ENCODE measurements around the gene ZNF831.

ZNF831 gene

GRCh38 chr20:59179988-59180387 lies 16.4 kb downstream of the ZNF831 start:
- WGBS (ENCODE audit: insufficient coverage, insufficient read length): no CpG with 5 or more reads among the region's 5 CpGs
- Histone ChIP-seq H3K4me1 (ENCODE audit: control insufficient read depth, insufficient read depth, low read length) (0 out of 2 replicates have a peak, but pooled peaks cover 3% of the 10 kb centered on the region), H3K27me3 (ENCODE audit: control insufficient read depth, insufficient read depth, low read length) (no peaks in the 10 kb centered on the region), H3K36me3 (ENCODE audit: control insufficient read depth, insufficient read depth, low read length) (no peaks in the 10 kb centered on the region), H3K4me3 (ENCODE audit: low read length) (no peak overlapping the region), H3K27ac (ENCODE audit: low read length) (no peak overlapping the region), H3K9me3 (ENCODE audit: control insufficient read depth, insufficient read depth, low read length) (no peaks in the 10 kb centered on the region)
- no peak for DNase-seq (ENCODE audit: low read depth, low spot score)

GRCh38 chr20:59181936-59182335 lies 18.3 kb downstream of the ZNF831 start:
- H3K9me3 ChIP-seq (ENCODE audit: control insufficient read depth, insufficient read depth, low read length): no peaks in the 10 kb centered on the region
- H3K27me3 ChIP-seq (ENCODE audit: control insufficient read depth, insufficient read depth, low read length): no peaks in the 10 kb centered on the region
- H3K27ac ChIP-seq (ENCODE audit: low read length): no peak overlapping the region
- no CpG with 5 or more reads among the region's 2 CpGs for WGBS (ENCODE audit: insufficient coverage, insufficient read length)
- 0 out of 2 replicates have a peak, but pooled peaks cover 3% of the 10 kb centered on the region for H3K4me1 ChIP-seq (ENCODE audit: control insufficient read depth, insufficient read depth, low read length)
- no peak for DNase-seq (ENCODE audit: low read depth, low spot score)
- H3K36me3 ChIP-seq (ENCODE audit: control insufficient read depth, insufficient read depth, low read length): no peaks in the 10 kb centered on the region
- no peak overlapping the region for H3K4me3 ChIP-seq (ENCODE audit: low read length)

GRCh38 chr20:59182401-59183044 lies 18.9 kb downstream of the ZNF831 start:
- Histone ChIP-seq H3K27me3 (ENCODE audit: control insufficient read depth, insufficient read depth, low read length) (no peaks in the 10 kb centered on the region), H3K27ac (ENCODE audit: low read length) (no peak overlapping the region)

GRCh38 chr20:59183751-59184150 lies 20.1 kb downstream of the ZNF831 start:
- Histone ChIP-seq H3K4me3 (ENCODE audit: low read length) (no peak overlapping the region), H3K27me3 (ENCODE audit: control insufficient read depth, insufficient read depth, low read length) (no peaks in the 10 kb centered on the region), H3K36me3 (ENCODE audit: control insufficient read depth, insufficient read depth, low read length) (no peaks in the 10 kb centered on the region), H3K27ac (ENCODE audit: low read length) (no peak overlapping the region), H3K9me3 (ENCODE audit: control insufficient read depth, insufficient read depth, low read length) (no peaks in the 10 kb centered on the region), H3K4me1 (ENCODE audit: control insufficient read depth, insufficient read depth, low read length) (0 out of 2 replicates have a peak, but pooled peaks cover 3% of the 10 kb centered on the region)
- DNase-seq (ENCODE audit: low read depth, low spot score): no peak

More at GRCh38 chr20:59182401-59183044, 18.9 kb downstream of the ZNF831 start:
- Histone ChIP-seq H3K36me3 (ENCODE audit: control insufficient read depth, insufficient read depth, low read length) (no peaks in the 10 kb centered on the region), H3K9me3 (ENCODE audit: control insufficient read depth, insufficient read depth, low read length) (no peaks in the 10 kb centered on the region), H3K4me1 (ENCODE audit: control insufficient read depth, insufficient read depth, low read length) (0 out of 2 replicates have a peak, but pooled peaks cover 3% of the 10 kb centered on the region), H3K4me3 (ENCODE audit: low read length) (no peak overlapping the region)
- DNase-seq (ENCODE audit: low read depth, low spot score): no peak
- no CpG with 5 or more reads among the region's 7 CpGs for WGBS (ENCODE audit: insufficient coverage, insufficient read length)

- H3K27me3 ChIP-seq (ENCODE audit: control insufficient read depth, insufficient read depth, low read length): no peaks in the 10 kb centered on the region
- no peaks in the 10 kb centered on the region for H3K9me3 ChIP-seq (ENCODE audit: control insufficient read depth, insufficient read depth, low read length)
- no peak for DNase-seq (ENCODE audit: low read depth, low spot score)
- WGBS (ENCODE audit: insufficient coverage, insufficient read length): no CpG with 5 or more reads among the region's 16 CpGs
- H3K4me1 ChIP-seq (ENCODE audit: control insufficient read depth, insufficient read depth, low read length): no peaks in the 10 kb centered on the region
- H3K27ac ChIP-seq (ENCODE audit: low read length): no peak overlapping the region
- no peak overlapping the region for H3K4me3 ChIP-seq (ENCODE audit: low read length)
- H3K36me3 ChIP-seq (ENCODE audit: control insufficient read depth, insufficient read depth, low read length): no peaks in the 10 kb centered on the region
These were observed 21.3 kb downstream of the ZNF831 start for GRCh38 chr20:59184880-59185447.

- Histone ChIP-seq H3K27me3 (ENCODE audit: control insufficient read depth, insufficient read depth, low read length) (no peaks in the 10 kb centered on the region), H3K9me3 (ENCODE audit: control insufficient read depth, insufficient read depth, low read length) (no peaks in the 10 kb centered on the region), H3K4me1 (ENCODE audit: control insufficient read depth, insufficient read depth, low read length) (no peaks in the 10 kb centered on the region), H3K27ac (ENCODE audit: low read length) (no peak overlapping the region), H3K4me3 (ENCODE audit: low read length) (no peak overlapping the region), H3K36me3 (ENCODE audit: control insufficient read depth, insufficient read depth, low read length) (no peaks in the 10 kb centered on the region)
- no peak for DNase-seq (ENCODE audit: low read depth, low spot score)
- no CpG with 5 or more reads among the region's 6 CpGs for WGBS (ENCODE audit: insufficient coverage, insufficient read length)
These were observed 22.2 kb downstream of the ZNF831 start for GRCh38 chr20:59185809-59186208.

- Histone ChIP-seq H3K9me3 (ENCODE audit: control insufficient read depth, insufficient read depth, low read length) (no peaks in the 10 kb centered on the region), H3K4me1 (ENCODE audit: control insufficient read depth, insufficient read depth, low read length) (peaks cover 1% of the 10 kb centered on the region; the same call in 1 of the 2 replicates), H3K36me3 (ENCODE audit: control insufficient read depth, insufficient read depth, low read length) (no peaks in the 10 kb centered on the region; the same call in 1 of the 2 replicates), H3K27ac (ENCODE audit: low read length) (no peak overlapping the region), H3K27me3 (ENCODE audit: control insufficient read depth, insufficient read depth, low read length) (no peaks in the 10 kb centered on the region), H3K4me3 (ENCODE audit: low read length) (no peak overlapping the region)
- no CpG with 5 or more reads among the region's 5 CpGs for WGBS (ENCODE audit: insufficient coverage, insufficient read length)
- DNase-seq (ENCODE audit: low read depth, low spot score): no peak
These were observed 26.8 kb downstream of the ZNF831 start for GRCh38 chr20:59190466-59190865.

GRCh38 chr20:59191036-59191755 lies 27.6 kb downstream of the ZNF831 start:
- no CpG with 5 or more reads among the region's 40 CpGs for WGBS (ENCODE audit: insufficient coverage, insufficient read length)
- no peaks in the 10 kb centered on the region for H3K27me3 ChIP-seq (ENCODE audit: control insufficient read depth, insufficient read depth, low read length)

GRCh38 chr20:59191756-59192532 lies 28.3 kb downstream of the ZNF831 start:
- WGBS (ENCODE audit: insufficient coverage, insufficient read length): no CpG with 5 or more reads among the region's 66 CpGs
- DNase-seq (ENCODE audit: low read depth, low spot score): no peak
- Histone ChIP-seq H3K36me3 (ENCODE audit: control insufficient read depth, insufficient read depth, low read length) (no peaks in the 10 kb centered on the region; the same call in 1 of the 2 replicates), H3K4me1 (ENCODE audit: control insufficient read depth, insufficient read depth, low read length) (peaks cover 1% of the 10 kb centered on the region; the same call in 1 of the 2 replicates), H3K27ac (ENCODE audit: low read length) (no peak overlapping the region), H3K4me3 (ENCODE audit: low read length) (no peak overlapping the region), H3K27me3 (ENCODE audit: control insufficient read depth, insufficient read depth, low read length) (no peaks in the 10 kb centered on the region), H3K9me3 (ENCODE audit: control insufficient read depth, insufficient read depth, low read length) (no peaks in the 10 kb centered on the region)

More at GRCh38 chr20:59191036-59191755, 27.6 kb downstream of the ZNF831 start:
- H3K27ac ChIP-seq (ENCODE audit: low read length): no peak overlapping the region
- no peak overlapping the region for H3K4me3 ChIP-seq (ENCODE audit: low read length)
- DNase-seq (ENCODE audit: low read depth, low spot score): no peak
- no peaks in the 10 kb centered on the region for H3K9me3 ChIP-seq (ENCODE audit: control insufficient read depth, insufficient read depth, low read length)
- no peaks in the 10 kb centered on the region; the same call in 1 of the 2 replicates for H3K36me3 ChIP-seq (ENCODE audit: control insufficient read depth, insufficient read depth, low read length)
- H3K4me1 ChIP-seq (ENCODE audit: control insufficient read depth, insufficient read depth, low read length): peaks cover 1% of the 10 kb centered on the region; the same call in 1 of the 2 replicates

GRCh38 chr20:59192533-59192896 lies 28.9 kb downstream of the ZNF831 start:
- H3K4me1 ChIP-seq (ENCODE audit: control insufficient read depth, insufficient read depth, low read length): peaks cover 1% of the 10 kb centered on the region; the same call in 1 of the 2 replicates
- H3K27ac ChIP-seq (ENCODE audit: low read length): no peak overlapping the region
- no peak for DNase-seq (ENCODE audit: low read depth, low spot score)
- no CpG with 5 or more reads among the region's 25 CpGs for WGBS (ENCODE audit: insufficient coverage, insufficient read length)
- no peaks in the 10 kb centered on the region for H3K9me3 ChIP-seq (ENCODE audit: control insufficient read depth, insufficient read depth, low read length)
- no peaks in the 10 kb centered on the region for H3K27me3 ChIP-seq (ENCODE audit: control insufficient read depth, insufficient read depth, low read length)
- H3K36me3 ChIP-seq (ENCODE audit: control insufficient read depth, insufficient read depth, low read length): no peaks in the 10 kb centered on the region; the same call in 1 of the 2 replicates
- no peak overlapping the region for H3K4me3 ChIP-seq (ENCODE audit: low read length)

Measured in iPS DF 6.9 (cell line).